ENCODE measurements around the gene RGS6.
"Not testable (repeated sequence)": the region's sequence is repeated elsewhere in the genome, so short reads cannot be mapped to it uniquely, and the experiment has no call there.

The RGS6 gene

GRCh38 chr14:72472845-72473244 lies 540.6 kb downstream of the RGS6 start:
- DNase-seq: no peak

GRCh38 chr14:72476657-72477499 lies 544.6 kb downstream of the RGS6 start:
- no peak for DNase-seq

GRCh38 chr14:72477578-72477977 lies 545.3 kb downstream of the RGS6 start:
- not testable (repeated sequence) for DNase-seq

- no peak for DNase-seq
Observed at GRCh38 chr14:72478471-72478893, 546.3 kb downstream of the RGS6 start.

GRCh38 chr14:72479461-72479931 lies 547.3 kb downstream of the RGS6 start:
- no peak for DNase-seq

- DNase-seq: no peak
Observed at GRCh38 chr14:72480464-72481243, 548.4 kb downstream of the RGS6 start.

GRCh38 chr14:72483311-72483710 lies 551.1 kb downstream of the RGS6 start:
- no peak for DNase-seq

- DNase-seq: no peak
Observed at GRCh38 chr14:72485695-72486094, 553.5 kb downstream of the RGS6 start.

- no peak for DNase-seq
Observed at GRCh38 chr14:72488514-72488913, 556.3 kb downstream of the RGS6 start.

GRCh38 chr14:72492196-72492595 lies 560.0 kb downstream of the RGS6 start:
- no peak for DNase-seq

GRCh38 chr14:72495668-72496067 lies 563.4 kb downstream of the RGS6 start:
- no peak for DNase-seq

- DNase-seq: no peak
Observed at GRCh38 chr14:72498646-72499045, 566.4 kb downstream of the RGS6 start.

GRCh38 chr14:72499746-72500145 lies 567.5 kb downstream of the RGS6 start:
- DNase-seq: no peak

- DNase-seq: no peak
Observed at GRCh38 chr14:72500234-72500838, 568.1 kb downstream of the RGS6 start.

GRCh38 chr14:72501439-72501838 lies 569.2 kb downstream of the RGS6 start:
- no peak for DNase-seq

GRCh38 chr14:72503271-72503670 lies 571.0 kb downstream of the RGS6 start:
- DNase-seq: no peak

- no peak for DNase-seq
Observed at GRCh38 chr14:72503696-72504368, 571.6 kb downstream of the RGS6 start.

GRCh38 chr14:72510566-72510965 lies 578.3 kb downstream of the RGS6 start:
- DNase-seq: no peak

GRCh38 chr14:72512281-72512680 lies 580.1 kb downstream of the RGS6 start:
- DNase-seq: no peak

- DNase-seq: no peak
Observed at GRCh38 chr14:72512925-72513324, 580.7 kb downstream of the RGS6 start.

- DNase-seq: no peak
Observed at GRCh38 chr14:72513346-72513745, 581.1 kb downstream of the RGS6 start.

GRCh38 chr14:72513965-72514659 lies 581.9 kb downstream of the RGS6 start:
- DNase-seq: no peak

Data from NCI-H1436 (cell line).